ENCODE measurements around the gene NAGPA.

DNA sequence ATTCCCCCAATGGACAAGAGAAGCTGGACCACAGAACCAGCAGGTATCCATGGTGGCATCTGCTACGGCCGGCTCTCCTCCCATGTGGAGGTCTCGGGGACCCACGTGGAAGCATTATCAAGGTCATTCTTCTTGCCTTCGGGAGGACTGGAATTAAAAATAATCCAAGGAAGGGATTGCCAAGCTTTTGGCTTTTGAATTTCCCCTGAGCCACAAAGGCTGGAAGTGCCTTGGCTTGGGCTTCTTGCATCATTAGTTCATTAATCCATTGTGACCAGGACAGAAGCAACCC is 16.1 kb downstream of the NAGPA start:
- TF ChIP-seq CTCF (IDR thresholded peaks at IDR 0.05) (no peak), SMC3 (IDR thresholded peaks at IDR 0.05; ENCODE audit: low read depth, low read length) (no peak), POLR2AphosphoS5 (IDR thresholded peaks at IDR 0.05; ENCODE audit: low read depth, low read length) (no peak), EZH2phosphoT487 (IDR thresholded peaks at IDR 0.05; ENCODE audit: borderline replicate concordance, low read depth) (no peak), TEAD4 (IDR thresholded peaks at IDR 0.05; ENCODE audit: borderline replicate concordance, insufficient read depth) (no peak), CHD2 (IDR thresholded peaks at IDR 0.05; ENCODE audit: low read length, partially characterized antibody) (no peak), TAF1 (IDR thresholded peaks at IDR 0.05; ENCODE audit: borderline replicate concordance, low read depth, low read length) (no peak), FOXM1 (IDR thresholded peaks at IDR 0.05; ENCODE audit: low read depth) (no peak)
- TF ChIP-seq, protein P1, sequence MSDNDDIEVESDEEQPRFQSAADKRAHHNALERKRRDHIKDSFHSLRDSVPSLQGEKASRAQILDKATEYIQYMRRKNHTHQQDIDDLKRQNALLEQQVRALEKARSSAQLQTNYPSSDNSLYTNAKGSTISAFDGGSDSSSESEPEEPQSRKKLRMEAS (IDR thresholded peaks at IDR 0.05; ENCODE audit: low read depth) = no peak
- TF ChIP-seq, protein P2, sequence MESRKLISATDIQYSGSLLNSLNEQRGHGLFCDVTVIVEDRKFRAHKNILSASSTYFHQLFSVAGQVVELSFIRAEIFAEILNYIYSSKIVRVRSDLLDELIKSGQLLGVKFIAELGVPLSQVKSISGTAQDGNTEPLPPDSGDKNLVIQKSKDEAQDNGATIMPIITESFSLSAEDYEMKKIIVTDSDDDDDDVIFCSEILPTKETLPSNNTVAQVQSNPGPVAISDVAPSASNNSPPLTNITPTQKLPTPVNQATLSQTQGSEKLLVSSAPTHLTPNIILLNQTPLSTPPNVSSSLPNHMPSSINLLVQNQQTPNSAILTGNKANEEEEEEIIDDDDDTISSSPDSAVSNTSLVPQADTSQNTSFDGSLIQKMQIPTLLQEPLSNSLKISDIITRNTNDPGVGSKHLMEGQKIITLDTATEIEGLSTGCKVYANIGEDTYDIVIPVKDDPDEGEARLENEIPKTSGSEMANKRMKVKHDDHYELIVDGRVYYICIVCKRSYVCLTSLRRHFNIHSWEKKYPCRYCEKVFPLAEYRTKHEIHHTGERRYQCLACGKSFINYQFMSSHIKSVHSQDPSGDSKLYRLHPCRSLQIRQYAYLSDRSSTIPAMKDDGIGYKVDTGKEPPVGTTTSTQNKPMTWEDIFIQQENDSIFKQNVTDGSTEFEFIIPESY (IDR thresholded peaks at IDR 0.05; ENCODE audit: borderline replicate concordance, low read depth) = no peak
- TF ChIP-seq, protein P3, sequence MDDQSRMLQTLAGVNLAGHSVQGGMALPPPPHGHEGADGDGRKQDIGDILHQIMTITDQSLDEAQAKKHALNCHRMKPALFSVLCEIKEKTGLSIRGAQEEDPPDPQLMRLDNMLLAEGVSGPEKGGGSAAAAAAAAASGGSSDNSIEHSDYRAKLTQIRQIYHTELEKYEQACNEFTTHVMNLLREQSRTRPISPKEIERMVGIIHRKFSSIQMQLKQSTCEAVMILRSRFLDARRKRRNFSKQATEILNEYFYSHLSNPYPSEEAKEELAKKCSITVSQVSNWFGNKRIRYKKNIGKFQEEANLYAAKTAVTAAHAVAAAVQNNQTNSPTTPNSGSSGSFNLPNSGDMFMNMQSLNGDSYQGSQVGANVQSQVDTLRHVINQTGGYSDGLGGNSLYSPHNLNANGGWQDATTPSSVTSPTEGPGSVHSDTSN (IDR thresholded peaks at IDR 0.05) = no peak

Measured in SK-N-SH (cell line).